Body of pancreas (tissue), 4 donors: ENCODE results near the gene FITM1. TPM values are rescaled to one million over a fixed set of nuclear protein-coding genes. Genes with fewer than 3 reads are reported as not detected.

Experiments used
- ATAC-seq: fragments of 150-250 bp; one replicate; pipeline ENCODE4 v1.9.1; 2016
- DNase-seq, 4 donors: peaks; one replicate each; pipeline ENCODE4 v3.0.0-alpha.2; 2019
- H3K27ac ChIP-seq, 4 donors: fragments of 200-600 bp; sonication (generic); 1 replicate in 3 of 4; 2 replicates in 1 of 4; pipeline versions ENCODE4 v1.5.1 to v1.6.1; 2016 to 2019; ENCODE audit warnings: mild to moderate bottlenecking in 1 of 4, mixed read lengths in 1 of 4, moderate library complexity in 1 of 4
- H3K27me3 ChIP-seq, 2 donors: fragments of 200-600 bp; sonication (generic); one replicate each; pipeline ENCODE4 v1.6.0; 2016; ENCODE audit warnings: mild to moderate bottlenecking in 1 of 2
- H3K36me3 ChIP-seq, 2 donors: fragments of 200-600 bp; sonication (generic); replicated peaks in 1 of 2; 2 replicates each; pipeline ENCODE4 v1.5.1; 2016; ENCODE audit warnings: low read depth in 2 of 2; ENCODE audit not compliant: insufficient read depth in 1 of 2
- H3K4me1 ChIP-seq: fragments of 200-600 bp; sonication (generic); one replicate; pipeline ENCODE4 v1.6.0; 2016
- H3K4me3 ChIP-seq, 2 donors: fragments of 200-600 bp; sonication (generic); 1 replicate in 1 of 2; 2 replicates in 1 of 2; pipeline ENCODE4 v1.5.1; 2016 to 2019
- H3K9me3 ChIP-seq, 3 donors: fragments of 200-600 bp; sonication (generic); 1 replicate in 2 of 3; 2 replicates in 1 of 3; pipeline ENCODE4 v1.5.1; 2016
- POLR2A ChIP-seq, 3 donors: fragments of 450-650 bp; IDR thresholded peaks; one replicate each; pipeline ENCODE4 v1.6.1; 2016; ENCODE audit warnings: antibody characterized with exemption in 3 of 3, mild to moderate bottlenecking in 2 of 3
- WGBS, 2 donors: methylation state at CpG; one replicate each; pipeline ENCODE4 v1.1.5; 2017; 5-methylcytosine and 5-hydroxymethylcytosine counted together
- intact Hi-C: fragments of 100-400 bp; cut with DNase I; formaldehyde crosslinking; loops from one replicate; pipeline ENCODE4 v1.15.1; 2023
- total RNA-seq, 2 donors: library from RNA; depleted of rRNA; stranded (reverse); fragments of >200 nt; gene quantifications; one replicate each; pipeline ENCODE4 v1.1.0, GENCODE V29; 2016
- TF ChIP-seq, protein P1 (sequence below), 7 experiments: fragments of 450-650 bp in 4 of 7; fragments of 200-600 bp in 3 of 7; sonication (generic) in 3 of 7; IDR thresholded peaks; one replicate each; pipeline ENCODE4 v1.5.1; 2016 to 2019; ENCODE audit warnings: antibody characterized with exemption in 7 of 7

FITM1 gene
- total RNA-seq, 2 donors from 2014 or later: 6.3 to 12.2 TPM

DNA sequence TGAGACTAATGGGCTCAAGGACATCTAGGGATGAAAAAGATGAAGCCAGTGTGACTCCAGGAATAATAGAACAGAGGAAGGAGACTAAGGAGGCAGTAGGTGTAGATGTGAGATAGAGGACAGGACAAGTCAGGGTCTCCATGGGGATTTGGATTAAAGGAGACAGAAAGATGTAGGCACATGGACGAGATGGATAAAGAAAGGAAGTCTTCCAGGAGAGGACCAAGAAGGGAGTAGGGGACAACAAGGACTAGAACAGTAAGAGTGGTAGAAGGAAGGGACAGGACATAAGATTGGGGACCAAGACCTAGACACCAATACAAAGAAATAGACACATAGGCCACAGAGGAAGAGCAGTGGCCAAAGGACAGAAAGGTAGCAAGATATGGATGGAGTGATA, 43.5 kb upstream of the FITM1 start:
- H3K9me3 ChIP-seq: no peaks in the 10 kb centered on the region
- no peak for ATAC-seq
- H3K36me3 ChIP-seq: no peaks in the 10 kb centered on the region
- no peaks in the 10 kb centered on the region for H3K27me3 ChIP-seq
- H3K27ac ChIP-seq: no peak overlapping the region
- 77 to 88% methylated on average over 1 of the region's 1 CpG for WGBS, 2 donors
- DNase-seq: no peak
- no peak overlapping the region for H3K4me3 ChIP-seq
- peaks cover 11% of the 10 kb centered on the region for H3K4me1 ChIP-seq
- intact Hi-C loops: no loop called here
- no peak for TF ChIP-seq POLR2A (IDR thresholded peaks at IDR 0.05)
- TF ChIP-seq, protein P1, sequence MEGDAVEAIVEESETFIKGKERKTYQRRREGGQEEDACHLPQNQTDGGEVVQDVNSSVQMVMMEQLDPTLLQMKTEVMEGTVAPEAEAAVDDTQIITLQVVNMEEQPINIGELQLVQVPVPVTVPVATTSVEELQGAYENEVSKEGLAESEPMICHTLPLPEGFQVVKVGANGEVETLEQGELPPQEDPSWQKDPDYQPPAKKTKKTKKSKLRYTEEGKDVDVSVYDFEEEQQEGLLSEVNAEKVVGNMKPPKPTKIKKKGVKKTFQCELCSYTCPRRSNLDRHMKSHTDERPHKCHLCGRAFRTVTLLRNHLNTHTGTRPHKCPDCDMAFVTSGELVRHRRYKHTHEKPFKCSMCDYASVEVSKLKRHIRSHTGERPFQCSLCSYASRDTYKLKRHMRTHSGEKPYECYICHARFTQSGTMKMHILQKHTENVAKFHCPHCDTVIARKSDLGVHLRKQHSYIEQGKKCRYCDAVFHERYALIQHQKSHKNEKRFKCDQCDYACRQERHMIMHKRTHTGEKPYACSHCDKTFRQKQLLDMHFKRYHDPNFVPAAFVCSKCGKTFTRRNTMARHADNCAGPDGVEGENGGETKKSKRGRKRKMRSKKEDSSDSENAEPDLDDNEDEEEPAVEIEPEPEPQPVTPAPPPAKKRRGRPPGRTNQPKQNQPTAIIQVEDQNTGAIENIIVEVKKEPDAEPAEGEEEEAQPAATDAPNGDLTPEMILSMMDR (IDR thresholded peaks at IDR 0.05): no peak

DNA sequence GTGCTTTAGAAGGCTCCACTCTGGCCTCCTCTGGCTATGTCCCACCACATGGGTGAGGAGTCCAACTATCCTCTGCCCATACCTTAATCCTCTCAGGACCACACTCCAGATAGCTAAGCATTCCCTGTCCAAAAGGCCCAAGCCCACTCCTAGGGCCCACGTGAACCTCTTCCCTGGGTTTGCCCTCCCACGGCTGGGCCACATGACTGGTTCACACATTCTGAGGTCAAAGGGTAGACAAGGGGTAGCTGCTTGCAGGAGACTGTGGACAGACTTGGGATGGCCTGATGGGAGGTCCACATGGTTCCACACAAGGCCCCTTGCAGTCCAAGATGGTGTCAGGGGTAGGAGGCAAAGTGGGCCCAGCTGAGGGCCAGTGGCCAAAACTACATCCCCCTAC, 42.4 kb upstream of the FITM1 start:
- Histone ChIP-seq H3K27me3 (no peaks in the 10 kb centered on the region), H3K4me1 (peaks cover 21% of the 10 kb centered on the region), H3K27ac (no peak overlapping the region), H3K4me3 (no peak overlapping the region), H3K36me3 (no peaks in the 10 kb centered on the region), H3K9me3 (no peaks in the 10 kb centered on the region)
- no peak for DNase-seq
- intact Hi-C loops: no loop called here
- no peak for TF ChIP-seq POLR2A (IDR thresholded peaks at IDR 0.05)
- TF ChIP-seq, protein P1 (IDR thresholded peaks at IDR 0.05): no peak
- 75% methylated on average over 2 of the region's 2 CpGs for WGBS, 2 donors
- ATAC-seq: no peak

DNA sequence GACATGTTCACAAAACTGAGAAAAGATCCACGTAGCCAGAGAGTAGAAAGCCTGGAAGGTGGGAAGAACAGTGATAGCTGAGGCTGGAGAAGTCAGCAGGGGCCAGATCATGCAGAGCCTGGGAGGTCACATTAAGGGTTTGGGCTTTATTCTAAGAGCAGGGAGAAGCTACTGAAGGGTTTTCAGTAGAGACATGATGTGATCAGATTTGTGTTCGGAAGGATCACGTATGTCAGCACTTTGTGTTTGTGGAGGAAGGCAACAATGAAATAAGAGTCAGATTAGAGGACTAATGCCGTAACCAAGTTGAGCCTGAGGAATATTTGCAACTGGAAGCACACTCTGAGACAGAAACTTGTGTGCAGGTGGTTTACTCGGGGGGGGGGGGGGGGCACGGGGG, 40.6 kb upstream of the FITM1 start:
- 65 to 73% methylated on average over 6 of the region's 6 CpGs for WGBS, 2 donors

DNA sequence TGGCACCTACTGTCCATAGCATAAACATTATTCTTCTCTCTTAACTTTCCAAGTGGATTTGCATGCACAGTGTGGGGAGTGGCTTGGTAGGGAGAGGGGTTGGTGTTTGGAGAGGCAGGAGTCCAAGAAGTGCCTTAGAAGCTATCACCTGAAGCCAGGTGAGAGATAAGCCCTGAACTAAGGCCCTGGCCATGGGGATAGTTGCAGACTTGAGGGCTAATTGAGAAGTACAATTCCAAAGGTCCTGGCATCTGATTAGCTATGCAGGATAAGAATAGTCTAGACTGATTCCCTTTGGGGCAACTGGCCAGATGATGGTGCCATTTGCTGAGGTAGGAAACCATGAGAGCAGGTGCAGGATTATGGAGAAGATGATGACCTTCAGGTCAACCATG, 38.4 kb upstream of the FITM1 start:
- TF ChIP-seq POLR2A (IDR thresholded peaks at IDR 0.05): no peak
- TF ChIP-seq, protein P1 (IDR thresholded peaks at IDR 0.05): no peak
- ATAC-seq (no peak), DNase-seq (peak; percentile 48 to 78 (median 72))
- Histone ChIP-seq H3K27ac (peak overlapping the region in 3 of 4 donors; percentile 7 to 97 (median 94)), H3K36me3 (no peaks in the 10 kb centered on the region), H3K4me1 (peaks cover 51% of the 10 kb centered on the region), H3K4me3 (no peak overlapping the region), H3K9me3 (no peaks in the 10 kb centered on the region), H3K27me3 (no peaks in the 10 kb centered on the region)
- intact Hi-C loops: no loop called here

More for the DNA sequence above, 40.6 kb upstream of the FITM1 start:
- no peak for DNase-seq
- no peak for TF ChIP-seq POLR2A (IDR thresholded peaks at IDR 0.05)
- TF ChIP-seq, protein P1 (IDR thresholded peaks at IDR 0.05): no peak
- H3K9me3 ChIP-seq: no peaks in the 10 kb centered on the region
- H3K36me3 ChIP-seq: no peaks in the 10 kb centered on the region
- ATAC-seq: no peak
- no peaks in the 10 kb centered on the region for H3K27me3 ChIP-seq
- H3K4me3 ChIP-seq: no peak overlapping the region
- H3K4me1 ChIP-seq: peaks cover 33% of the 10 kb centered on the region
- no peak overlapping the region for H3K27ac ChIP-seq
- intact Hi-C loops: no loop called here

DNA sequence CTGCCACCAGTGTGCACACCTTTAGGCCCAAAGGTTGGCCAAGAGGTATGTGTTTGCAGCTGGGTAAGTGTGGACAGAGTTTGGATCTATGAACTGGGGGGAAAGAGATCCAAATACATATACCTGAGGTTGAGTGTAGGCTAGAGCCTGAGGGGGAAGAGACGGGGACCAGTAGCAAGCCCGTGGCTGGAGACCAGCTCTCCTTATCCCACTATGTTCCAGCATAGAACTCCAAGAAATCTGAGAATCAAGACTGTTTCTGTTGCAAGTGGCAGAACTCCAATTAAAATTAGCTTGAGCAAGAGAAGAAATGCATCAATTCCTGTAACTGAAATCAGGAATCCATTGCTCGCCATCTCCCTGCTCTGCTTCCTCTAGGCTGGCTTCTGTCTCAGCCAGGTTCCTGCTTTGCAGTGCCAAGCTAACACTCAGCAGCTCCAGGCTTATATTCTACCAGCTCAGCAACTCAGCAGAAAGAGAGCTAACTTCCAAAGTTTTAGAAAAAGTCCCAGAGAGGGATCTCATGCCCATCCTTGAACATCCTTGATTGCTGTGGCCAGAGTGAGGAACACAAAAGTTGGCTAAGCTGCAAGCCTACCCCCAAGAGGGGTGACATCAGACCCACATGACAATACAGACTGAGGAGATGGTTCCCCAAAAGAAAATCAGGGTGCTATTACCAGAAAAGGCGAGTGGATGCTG, 37.8 kb upstream of the FITM1 start:
- intact Hi-C loops: no loop called here
- H3K4me3 ChIP-seq: no peak overlapping the region
- H3K36me3 ChIP-seq: no peaks in the 10 kb centered on the region
- DNase-seq (no peak), ATAC-seq (no peak)
- H3K27me3 ChIP-seq: no peaks in the 10 kb centered on the region
- 79 to 90% methylated on average over 4 of the region's 4 CpGs for WGBS, 2 donors
- H3K4me1 ChIP-seq: peaks cover 51% of the 10 kb centered on the region
- H3K27ac ChIP-seq: peak overlapping the region; percentile 7 to 97 (median 93)
- H3K9me3 ChIP-seq: no peaks in the 10 kb centered on the region
- TF ChIP-seq, protein P1 (IDR thresholded peaks at IDR 0.05): no peak
- TF ChIP-seq POLR2A (IDR thresholded peaks at IDR 0.05): no peak
